DMS114 treated with DMSO at 0.1 percent for 48 hours (cell line): ENCODE data around the gene NXN.
"Not testable (repeated sequence)": the region's sequence is repeated elsewhere in the genome, so short reads cannot be mapped to it uniquely, and the experiment has no call there.

ENCODE experiments used
- DNase-seq: peaks from one replicate; lab custom pipeline; 2025; ENCODE audit not compliant: unreplicated experiment; lab: John Stamatoyannopoulos, UW

NXN gene

DNA sequence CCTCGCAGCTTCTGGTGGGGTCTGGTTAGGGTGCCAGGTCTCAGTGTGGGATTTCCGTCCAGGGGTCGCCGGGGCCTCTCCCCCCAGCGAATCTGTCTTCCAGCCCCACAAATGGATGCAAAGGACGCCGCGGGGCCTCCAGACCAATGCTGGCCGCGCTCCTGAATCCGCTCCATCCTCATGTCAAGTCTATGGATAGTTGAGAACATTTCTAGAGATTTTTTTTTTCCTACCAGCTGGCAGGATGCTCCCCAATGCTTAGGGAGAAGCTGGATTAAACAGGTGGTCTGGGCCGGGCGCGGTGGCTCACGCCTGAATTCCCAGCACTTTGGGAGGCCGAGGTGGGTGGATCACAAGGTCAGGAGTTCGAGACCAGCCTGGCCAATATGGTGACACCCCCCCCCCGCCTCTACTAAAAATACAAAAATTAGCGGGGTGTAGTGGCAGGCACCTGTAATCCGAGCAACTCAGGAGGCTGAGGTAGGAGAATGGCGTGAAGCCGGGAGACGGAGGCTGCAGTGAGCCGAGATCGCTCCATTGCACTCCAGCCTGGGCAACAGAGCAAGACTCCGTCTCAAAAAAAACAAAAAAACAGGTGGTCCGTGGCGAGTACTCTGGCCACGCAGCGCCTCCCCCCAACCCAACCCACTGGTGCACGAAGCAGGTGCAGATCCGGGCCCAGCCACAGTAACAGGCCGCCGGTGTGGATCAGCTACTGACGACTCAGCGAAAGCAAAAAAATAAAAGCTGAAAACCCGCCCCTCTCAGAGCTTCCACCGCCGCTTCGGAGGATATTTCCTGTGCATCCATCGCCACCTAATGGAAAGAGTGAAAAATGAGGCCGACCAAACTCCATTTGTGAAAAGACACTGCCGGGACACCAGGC, 1.1 kb upstream of the NXN start:
- peak; percentile 80 for DNase-seq

DNA sequence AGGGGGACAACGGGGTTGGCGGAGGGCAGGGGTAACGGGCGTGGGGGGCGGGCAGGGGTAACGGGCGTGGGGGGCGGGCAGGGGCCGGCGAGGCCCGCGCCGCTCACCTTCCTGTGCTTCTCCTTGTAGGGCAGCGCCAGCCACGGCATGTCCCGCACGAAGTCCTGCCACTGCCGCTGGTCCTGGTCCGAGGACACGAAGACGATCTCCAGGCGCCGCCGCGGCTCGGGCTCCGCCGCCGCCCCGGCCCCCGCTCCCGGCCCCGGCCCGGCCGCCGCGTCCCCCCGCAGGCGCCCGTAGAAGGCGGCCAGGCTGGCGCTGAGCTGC, 401 bp downstream of the NXN start:
- no peak for DNase-seq

DNA sequence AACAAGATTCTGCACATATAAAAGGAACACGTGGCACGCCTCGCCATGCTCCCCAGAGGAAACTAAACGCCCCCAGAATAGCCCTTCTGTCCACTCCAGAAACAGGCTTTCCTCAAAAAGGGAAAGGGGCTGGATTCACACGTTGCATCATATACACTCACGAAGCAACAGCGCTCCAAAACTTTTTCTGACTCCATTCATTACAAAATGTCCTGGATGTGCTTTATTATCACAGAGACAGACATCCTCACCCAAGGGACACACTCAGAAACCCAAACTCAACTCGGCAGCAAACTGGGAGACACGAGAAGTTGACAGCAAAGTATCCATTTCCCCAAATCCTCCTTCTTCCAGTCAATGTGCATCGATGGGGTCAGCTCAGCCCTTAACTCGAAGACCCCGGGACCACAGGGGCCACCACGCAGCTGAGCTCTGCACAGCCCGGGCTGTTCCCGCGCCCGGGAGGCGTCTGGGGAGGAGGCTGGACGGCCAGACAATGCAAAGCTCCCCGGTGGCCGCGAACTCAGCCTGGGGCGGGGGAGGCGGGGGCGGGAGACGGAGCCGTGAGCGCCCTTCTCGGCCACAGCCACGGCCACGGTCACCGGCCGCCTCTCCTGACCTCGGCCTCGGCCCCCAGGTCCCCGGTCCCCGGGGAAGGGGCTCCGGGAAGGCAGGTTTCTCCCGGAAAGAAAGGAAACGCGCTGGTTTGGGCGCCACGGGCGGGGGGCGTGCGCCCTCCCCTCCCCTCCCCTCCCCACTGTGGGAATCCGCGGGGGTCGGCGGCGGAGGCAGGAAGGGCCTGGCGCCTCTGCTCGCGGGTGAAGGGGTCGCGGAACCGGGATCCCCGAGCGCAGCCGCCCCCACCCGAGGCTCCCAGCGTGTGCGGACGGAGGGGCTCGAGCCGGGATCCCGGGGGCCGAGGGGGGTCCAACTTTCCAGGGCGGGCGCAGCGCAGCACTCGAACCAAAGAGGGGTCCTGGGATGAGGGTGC, 1.2 kb downstream of the NXN start:
- no peak for DNase-seq

DNA sequence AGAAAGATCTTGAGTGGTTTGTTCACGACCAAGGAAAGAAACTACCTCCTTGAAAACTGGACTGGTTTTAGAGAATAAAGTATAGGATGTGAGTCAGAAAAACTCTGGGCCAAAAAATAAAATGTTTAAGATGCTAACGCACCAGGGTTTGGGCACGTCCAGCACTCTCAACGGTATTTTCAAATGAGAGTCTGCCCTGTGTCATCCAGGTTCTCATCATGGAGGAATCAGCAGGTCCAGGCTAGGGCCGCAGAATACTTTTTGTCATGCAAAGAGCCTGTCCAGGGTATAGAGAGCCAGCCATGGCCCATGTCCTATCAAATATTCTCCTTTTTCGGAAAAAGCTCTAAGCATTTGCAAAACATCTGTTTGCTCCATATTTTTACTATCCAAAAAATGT, 2.4 kb downstream of the NXN start:
- DNase-seq: no peak

DNA sequence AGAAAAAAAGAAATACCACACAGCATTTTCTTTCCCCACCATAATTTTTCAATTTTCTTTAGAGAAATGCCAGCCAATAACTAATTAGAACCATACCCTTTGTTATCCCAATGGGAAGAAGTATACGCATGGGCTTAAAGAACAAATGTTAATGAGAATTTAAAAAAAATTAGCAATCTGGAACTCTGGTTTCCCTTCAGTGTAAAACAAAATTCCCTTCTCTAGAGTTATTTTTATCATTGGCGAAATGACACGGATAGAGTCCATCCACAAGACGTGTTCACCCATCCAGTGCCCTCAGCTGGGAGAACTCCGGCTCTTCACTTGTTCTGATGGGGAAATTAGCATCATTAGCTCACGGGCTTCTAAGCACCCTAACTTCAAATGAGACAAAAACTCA, 3.3 kb downstream of the NXN start:
- DNase-seq: no peak

DNA sequence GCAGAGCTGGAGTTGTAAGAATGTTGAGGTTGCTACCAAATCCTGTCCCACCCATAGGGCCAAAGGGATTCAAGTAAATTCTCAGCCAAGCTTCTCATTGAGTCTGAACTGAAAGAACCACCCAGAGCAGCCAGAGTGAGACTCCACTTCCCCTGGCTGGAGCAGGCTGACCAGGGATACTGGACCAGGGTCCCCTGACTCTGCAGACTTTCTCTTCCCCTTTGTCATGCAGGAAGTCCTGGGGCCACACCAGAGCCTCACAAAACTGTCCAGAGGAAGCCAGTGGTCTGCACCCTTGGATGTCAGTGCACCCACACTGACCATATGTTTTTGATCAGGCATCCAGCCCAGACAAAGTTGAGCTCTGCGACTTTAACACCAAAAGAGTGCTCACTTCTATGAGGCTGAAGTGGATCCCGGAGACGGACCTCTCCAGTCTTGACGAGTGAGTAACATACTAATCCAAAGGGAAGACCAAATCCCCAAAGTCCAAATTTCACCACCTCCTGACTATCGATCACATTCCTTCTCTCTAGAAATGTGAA, 4.1 kb downstream of the NXN start:
- no peak for DNase-seq

DNA sequence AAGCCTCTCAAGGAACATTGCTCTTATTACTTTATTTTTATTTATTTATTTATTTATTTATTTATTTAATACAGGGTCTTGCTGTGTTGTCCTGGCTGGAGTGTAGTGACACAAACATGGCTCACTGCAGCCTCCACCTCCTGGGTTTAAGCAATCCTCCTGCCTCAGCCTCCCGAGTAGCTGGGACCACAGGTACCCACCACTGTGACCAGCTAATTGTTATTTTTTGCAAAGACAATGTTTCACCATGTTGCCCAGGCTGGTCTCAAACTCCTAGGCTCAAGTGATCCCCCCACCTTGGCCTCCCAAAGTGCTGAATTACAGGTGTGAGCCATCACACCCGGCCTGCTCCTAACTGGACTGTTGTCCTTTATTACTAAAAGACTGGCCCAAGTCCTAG, 4.8 kb downstream of the NXN start:
- not testable (repeated sequence) for DNase-seq

DNA sequence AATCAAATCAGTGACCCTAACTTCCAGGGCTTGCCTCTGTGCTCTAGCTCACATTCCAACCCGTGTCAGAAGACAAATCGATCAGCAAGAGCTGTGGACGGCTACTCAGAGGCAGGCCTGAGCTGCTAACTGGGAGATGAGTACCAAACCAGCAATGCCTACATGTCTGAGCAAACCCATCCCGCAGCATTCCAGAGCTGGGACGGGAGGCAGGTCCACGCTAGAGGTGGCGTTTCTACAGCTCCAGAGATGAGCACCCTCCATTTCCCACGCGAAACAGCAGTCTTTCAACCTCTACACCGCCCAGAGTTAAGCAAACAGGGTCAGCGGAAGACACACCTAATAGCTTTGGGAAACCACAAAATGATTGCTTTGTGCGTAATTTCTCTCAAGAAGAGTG, 6.5 kb downstream of the NXN start:
- DNase-seq: no peak

DNA sequence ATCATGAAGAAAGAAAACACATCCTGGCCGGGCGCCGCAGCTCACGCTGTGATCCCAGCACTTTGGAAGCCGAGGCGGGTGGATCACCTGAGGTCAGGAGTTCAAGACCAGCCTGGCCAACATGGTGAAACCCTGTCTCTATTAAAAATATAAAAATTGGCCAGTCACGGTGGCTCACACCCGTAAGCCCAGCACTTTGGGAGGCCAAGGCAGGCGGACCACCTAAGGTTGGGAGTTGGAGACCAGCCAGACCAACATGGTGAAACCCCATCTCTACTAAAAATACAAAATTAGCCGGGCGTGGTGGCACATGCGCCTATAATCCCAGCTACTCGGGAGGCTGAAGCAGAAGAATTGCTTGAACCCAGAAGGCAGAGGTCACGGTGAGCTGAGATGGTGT, 7.7 kb downstream of the NXN start:
- not testable (repeated sequence) for DNase-seq

DNA sequence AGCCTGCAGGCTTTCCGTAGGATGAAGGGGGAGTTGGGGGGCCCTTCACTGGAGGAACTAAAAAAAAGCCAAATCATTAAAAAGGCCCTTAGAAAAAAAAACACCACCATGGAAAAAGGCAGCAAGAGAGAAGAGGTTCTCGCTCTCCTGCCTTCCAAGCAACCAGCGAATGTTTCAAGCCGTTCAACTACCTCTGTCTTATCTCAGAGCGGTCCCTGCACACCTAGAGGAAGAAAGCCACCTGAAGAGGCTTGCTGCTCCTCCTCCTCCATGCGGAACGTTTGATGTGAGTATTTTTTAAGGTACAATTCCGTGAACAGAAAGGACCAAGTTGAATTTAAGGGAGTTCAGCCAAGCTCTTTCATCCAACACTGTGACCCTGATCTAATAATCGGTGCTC, 9.2 kb downstream of the NXN start:
- no peak for DNase-seq

DNA sequence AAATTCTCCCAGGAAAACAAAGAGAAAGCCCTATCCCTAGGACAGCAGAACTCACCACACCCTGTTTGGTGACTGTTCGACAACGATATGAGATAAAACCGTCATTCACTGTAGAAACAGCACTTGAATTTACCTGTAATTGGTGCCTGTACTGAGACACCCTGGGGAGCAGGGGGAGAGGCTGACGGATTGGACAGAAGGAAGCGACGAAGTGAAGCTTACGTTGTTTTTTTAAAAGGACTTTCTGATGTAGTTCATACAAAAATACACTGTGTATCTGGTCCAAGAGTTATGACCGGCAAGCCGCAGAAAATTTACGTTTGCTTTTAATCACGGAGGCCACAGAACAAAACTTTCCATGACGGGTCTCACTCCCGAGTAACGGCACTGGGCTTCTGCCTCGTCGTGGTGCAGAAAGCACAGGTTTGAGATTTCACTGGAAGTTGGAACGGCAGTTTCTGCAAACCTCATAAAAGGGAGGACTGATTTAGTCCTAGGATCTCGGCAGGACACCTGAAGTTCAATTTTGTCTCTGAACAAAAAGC, 9.7 kb downstream of the NXN start:
- DNase-seq: no peak

DNA sequence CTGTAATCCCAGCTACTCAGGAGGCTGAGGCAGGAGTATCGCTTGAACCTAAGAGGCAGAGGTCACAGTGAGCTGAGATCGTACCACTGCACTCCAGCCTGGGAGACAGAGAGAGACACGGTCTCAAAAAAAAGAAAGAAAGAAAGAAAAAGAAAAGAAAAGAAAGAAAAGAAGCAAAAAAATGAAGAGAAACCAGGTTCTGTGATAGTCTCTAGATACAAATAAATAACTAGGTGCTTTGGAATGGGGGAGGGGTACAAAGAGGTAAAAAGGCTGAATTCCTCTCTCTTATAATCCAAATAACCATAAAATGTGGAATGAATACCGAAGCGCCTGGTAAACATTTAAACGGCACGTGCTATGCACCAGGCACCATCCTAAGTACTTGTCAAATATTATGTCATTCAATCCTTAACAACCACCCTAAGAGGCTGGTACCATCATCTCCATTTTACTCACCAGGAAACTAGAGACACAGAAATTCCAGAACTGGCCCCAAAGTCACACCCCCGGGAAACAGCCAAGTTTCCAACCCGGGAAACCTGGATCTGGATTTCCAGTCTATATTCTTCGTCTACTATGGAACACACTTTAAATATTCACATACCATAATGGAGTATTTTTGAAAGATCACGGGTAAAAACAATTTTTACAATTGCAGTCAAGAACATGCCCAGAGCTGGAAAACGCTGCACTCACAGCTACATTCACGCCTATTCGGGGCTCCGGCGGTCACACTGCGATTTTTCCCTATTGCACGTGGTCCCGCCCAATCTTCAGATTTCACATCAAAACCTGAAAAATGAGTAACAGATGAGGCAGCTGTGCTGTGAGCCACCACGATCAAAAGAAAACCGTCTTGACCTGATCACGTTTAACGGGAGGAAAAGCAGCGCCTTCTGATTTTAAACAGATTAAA, 10.5 kb downstream of the NXN start:
- no peak for DNase-seq

DNA sequence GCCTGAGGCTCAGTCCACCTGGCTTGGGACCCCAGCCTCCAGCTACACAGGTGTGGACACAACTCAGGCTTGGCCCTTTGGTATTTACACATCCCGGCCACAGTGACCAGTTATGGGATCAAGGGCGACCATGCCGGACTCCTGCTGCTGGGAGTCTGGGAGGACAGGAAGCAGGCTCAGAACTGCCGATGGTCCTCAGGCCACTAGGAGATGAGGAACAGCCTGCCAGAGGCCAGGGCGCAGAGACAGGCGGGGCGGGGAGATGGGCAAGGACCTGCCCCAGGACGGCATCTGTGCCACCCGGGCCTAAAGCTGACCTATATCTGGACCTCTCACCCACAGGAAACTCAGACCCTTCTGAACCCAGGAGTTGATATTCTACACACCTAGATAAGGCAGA, 12.5 kb downstream of the NXN start:
- no peak for DNase-seq

DNA sequence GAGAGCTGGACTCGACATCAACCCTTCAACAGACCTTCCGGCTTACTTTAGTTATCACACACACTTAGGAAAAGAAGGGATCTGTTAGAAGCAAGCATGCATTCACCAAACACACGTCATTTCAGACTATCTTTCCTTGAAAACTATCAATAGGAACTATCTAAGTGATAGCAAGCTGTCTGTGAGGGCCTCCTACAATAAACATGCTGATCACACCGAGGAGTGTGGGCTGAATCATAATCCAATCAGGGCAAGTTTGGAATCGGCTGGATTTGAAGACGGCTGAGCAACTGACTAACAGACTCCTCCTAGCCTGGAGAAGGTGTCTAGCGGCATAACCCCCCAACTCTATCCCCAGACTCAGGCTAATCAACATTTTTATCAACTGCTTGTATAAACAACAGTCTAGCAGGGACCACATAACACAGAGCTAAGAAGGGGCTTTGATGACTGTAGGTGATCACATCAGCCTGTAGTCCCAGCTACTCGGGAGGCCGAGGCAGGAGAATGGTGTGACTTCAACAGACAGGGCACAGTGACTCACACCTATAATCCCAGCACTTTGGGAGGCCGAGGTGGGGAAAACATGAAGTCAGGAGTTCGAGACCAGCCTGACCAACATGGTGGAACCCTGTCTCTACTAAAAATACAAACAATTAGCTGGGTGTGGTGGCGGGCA, 14.1 kb downstream of the NXN start:
- no peak for DNase-seq

DNA sequence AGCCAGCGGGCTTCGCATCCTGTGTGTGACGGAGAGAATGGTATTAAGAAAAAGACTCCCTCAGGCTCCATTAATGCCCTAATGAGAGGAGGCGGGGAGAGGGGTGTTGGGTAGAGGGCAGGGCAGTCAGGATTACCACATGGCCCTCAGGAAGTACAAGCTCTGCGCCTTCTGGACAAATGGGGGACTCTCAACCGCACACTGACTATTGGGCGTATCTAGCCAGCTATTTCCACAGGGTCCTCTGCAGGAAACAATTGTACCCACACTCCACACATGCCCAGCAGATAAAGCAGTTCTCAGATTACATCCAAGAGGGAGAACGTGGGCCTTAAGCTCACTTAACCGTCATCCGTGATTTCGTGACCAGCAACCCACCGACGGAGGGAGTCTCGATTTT, 14.7 kb downstream of the NXN start:
- no peak for DNase-seq

DNA sequence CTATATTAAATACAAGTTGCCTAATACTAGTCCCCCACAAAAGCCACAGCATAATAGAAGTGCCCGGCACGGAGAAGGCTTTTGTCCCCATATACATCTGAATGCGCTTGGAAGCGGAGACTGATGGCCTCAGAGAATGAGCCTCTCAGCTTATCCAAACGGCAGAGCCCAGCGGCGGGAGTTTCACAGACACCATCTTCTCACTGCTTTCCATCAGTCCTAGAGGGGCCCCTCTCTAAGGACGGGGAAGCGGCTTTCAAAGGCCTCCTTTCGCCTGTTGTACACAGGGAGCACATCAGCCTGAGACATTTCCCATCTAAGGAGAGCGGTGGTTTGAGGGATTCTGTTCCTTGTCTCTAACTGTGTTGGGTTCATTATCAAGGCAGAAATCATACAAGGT, 16.9 kb downstream of the NXN start:
- no peak for DNase-seq

DNA sequence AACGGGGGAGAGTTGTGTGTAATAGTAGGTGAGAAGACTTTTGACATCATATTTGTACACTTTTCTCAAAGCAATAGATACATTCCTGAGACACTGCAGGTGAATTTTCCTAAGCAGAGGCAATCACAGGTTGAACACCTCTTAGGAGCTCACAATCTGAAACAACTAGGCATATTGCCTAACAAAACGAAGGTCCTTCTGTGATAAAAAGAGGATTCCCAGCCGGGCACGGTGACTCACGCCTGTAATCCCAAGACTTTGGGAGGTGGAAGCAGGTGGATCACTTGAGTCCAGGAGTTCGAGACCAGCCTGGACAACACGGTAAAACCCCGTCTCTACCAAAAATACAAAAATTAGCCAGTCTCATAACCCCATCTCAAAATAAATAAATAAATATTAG, 17.4 kb downstream of the NXN start:
- DNase-seq: no peak

DNA sequence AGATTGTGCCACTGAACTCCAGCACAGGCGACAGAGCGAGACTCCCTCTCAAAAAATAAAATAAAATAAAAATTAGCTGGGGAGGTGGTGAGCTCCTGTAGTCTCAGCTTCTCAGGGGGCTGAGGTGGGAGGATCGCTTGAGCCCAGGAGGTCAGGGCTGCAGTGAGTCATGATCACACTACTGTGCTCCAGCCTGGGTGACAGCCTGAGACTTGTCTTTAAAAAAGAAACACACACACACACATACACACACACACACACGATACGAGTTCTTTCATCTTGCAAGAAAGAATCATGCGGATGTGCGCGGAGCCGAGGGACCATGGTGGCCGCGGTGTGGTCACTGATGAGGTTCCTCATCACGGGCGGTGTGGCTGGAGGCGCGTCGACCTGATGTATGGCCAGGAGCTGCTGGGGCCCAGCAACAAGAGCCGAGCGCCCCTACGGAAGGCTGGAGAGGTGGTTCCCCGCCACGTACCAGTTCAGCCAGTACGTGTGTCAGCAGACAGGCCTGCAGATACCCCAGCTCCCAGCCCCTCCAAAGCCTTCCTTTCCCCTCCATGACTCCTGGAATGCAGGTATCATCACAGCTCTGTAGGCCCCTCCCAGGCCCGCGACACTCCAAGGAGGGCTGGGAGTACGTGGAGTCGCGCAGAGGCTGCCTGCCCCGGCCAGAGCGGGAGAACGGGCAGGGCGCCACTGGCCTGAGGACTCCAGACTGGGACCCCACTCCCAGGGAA, 20.7 kb downstream of the NXN start:
- DNase-seq: no peak

DNA sequence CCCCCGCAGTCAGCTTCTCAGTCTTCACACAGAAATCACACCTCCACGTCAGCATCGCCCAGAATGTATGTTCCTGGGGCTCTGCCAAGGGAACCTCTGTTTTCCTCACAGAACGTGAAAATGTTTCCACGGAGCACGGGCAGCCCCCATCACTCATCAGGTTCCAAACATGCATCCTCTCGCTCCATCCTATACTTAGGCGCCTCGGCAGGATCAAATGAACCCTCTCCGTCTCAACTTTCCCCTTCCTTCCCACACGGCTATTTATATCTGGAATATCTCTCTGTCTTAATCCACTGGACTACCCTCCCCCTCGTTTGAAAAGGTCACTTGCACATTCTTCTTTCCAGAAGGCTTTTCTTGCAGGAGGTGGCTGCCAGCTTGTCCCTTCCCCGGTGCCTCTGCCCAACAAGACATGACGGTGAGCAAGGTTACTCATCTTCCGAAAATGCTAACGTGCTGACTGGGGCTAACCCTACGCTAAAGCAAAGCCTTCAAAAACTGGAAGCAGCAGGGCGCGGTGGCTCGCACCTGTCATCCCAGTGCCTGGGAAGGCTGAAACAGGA, 21.6 kb downstream of the NXN start:
- no peak for DNase-seq
